Fibroblast of mammary gland (primary cell): ENCODE results near the gene B3GALT4.

Source experiments
- DNase-seq: peaks from one replicate; pipeline ENCODE4 v3.0.0-alpha.2; 2010; ENCODE audit warnings: low read depth
- H3K4me3 ChIP-seq: 2 replicates; pipeline ENCODE4 v1.5.1; 2011; ENCODE audit warnings: low read depth, mild to moderate bottlenecking, low read length, moderate library complexity; ENCODE audit not compliant: control insufficient read depth
- TF ChIP-seq, protein P1 (sequence below): conservative IDR thresholded peaks from 2 replicates; pipeline ENCODE4 v1.5.1; 2011; ENCODE audit warnings: low read depth, low read length, inconsistent platforms; ENCODE audit not compliant: control insufficient read depth, insufficient read depth

Gene B3GALT4

GRCh38 chr6:33292996-33293682 lies 16.2 kb downstream of the B3GALT4 start:
- no peak for DNase-seq
- TF ChIP-seq, protein P1, sequence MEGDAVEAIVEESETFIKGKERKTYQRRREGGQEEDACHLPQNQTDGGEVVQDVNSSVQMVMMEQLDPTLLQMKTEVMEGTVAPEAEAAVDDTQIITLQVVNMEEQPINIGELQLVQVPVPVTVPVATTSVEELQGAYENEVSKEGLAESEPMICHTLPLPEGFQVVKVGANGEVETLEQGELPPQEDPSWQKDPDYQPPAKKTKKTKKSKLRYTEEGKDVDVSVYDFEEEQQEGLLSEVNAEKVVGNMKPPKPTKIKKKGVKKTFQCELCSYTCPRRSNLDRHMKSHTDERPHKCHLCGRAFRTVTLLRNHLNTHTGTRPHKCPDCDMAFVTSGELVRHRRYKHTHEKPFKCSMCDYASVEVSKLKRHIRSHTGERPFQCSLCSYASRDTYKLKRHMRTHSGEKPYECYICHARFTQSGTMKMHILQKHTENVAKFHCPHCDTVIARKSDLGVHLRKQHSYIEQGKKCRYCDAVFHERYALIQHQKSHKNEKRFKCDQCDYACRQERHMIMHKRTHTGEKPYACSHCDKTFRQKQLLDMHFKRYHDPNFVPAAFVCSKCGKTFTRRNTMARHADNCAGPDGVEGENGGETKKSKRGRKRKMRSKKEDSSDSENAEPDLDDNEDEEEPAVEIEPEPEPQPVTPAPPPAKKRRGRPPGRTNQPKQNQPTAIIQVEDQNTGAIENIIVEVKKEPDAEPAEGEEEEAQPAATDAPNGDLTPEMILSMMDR: no peak
- no peak overlapping the region for H3K4me3 ChIP-seq

DNA sequence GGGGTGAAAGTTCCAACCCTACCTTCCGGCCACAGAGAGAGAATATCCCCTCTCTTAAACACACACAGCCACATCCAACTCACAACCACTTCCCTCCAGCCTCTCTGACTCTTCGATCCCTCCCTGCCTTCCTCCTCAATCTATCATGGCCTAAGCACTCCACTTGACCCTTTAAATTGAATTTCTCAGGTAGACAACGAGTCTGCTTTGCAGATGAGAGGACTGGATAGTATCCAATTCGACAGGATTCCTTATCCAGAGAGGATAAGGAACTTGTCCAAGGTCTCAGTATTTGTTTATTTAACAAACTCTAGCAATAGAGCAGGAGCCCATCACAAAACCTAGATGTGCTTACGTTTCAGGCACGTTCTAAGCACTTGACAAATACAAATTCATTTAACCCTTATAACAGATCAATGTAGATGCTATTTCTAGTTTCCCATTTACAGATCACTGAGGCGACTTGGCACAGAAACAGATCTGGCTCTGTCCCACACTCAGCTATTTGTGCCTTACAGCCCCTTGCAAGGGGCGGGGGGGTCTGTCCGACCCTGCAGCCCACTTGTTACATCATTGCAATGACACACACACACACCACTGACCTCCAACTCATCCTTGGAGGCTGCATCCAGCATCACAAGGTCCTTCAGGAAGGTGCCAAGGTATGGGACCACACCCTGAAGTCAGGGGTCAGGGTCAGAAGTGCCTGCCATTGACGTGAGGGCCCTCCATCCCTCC lies 17.3 kb downstream of the B3GALT4 start:
- DNase-seq: no peak
- TF ChIP-seq, protein P1: no peak
- no peak overlapping the region for H3K4me3 ChIP-seq

GRCh38 chr6:33295621-33296369 lies 18.9 kb downstream of the B3GALT4 start:
- no peak for DNase-seq
- H3K4me3 ChIP-seq: no peak overlapping the region
- TF ChIP-seq, protein P1: no peak

DNA sequence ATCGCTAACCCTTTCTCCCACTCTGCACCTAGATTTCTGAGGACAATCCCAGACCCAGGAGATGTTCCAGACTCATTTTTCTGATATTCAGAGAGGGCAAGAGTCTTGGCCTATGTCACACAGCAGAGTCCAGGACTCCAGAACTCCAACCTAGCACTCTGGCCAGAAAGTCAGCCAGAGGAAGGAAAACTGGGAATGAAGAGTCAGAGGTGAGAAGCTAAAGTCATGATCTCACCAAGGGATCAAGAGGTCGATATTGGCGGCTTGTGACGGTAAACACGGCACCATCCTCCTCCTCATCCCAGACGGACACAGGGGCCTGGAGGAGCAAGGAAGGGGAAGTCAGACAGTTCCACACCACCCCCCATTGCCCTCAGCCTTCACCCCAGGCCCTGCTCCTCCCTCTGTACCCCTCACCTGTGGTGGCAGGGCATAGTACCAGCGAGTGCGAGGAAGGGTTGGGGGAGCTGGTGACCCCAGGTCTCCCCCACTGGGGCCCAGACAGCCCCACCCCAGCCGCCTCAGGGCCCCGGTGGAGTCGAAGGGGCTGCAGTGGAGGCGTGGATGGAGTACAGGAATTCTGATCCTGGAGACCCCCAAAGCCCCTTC lies 20.0 kb downstream of the B3GALT4 start:
- no peak overlapping the region for H3K4me3 ChIP-seq
- DNase-seq: no peak
- TF ChIP-seq, protein P1: no peak

- H3K4me3 ChIP-seq: peak overlapping the region; percentile 91
- no peak for DNase-seq
- TF ChIP-seq, protein P1: no peak
Observed at GRCh38 chr6:33297406-33297955, 20.6 kb downstream of the B3GALT4 start.

GRCh38 chr6:33297956-33298772 lies 21.2 kb downstream of the B3GALT4 start:
- H3K4me3 ChIP-seq: peak overlapping the region; percentile 91
- TF ChIP-seq, protein P1: no peak
- DNase-seq: peak; percentile 80
